Colonic mucosa (tissue), 4 donors: ENCODE measurements around the gene HIPK2. TPM values are rescaled to one million over a fixed set of nuclear protein-coding genes. Genes with fewer than 3 reads are reported as not detected.

ENCODE experiments used
- DNase-seq: peaks from one replicate; pipeline ENCODE4 v3.0.0-alpha.2; 2020
- H3K27ac ChIP-seq: fragments of 200-600 bp; one replicate; pipeline ENCODE4 v1.8.0; 2021
- H3K27me3 ChIP-seq: fragments of 200-600 bp; one replicate; pipeline ENCODE4 v1.8.0; 2021
- H3K36me3 ChIP-seq: fragments of 200-600 bp; one replicate; pipeline ENCODE4 v1.8.0; 2021
- H3K4me1 ChIP-seq: fragments of 200-600 bp; one replicate; pipeline ENCODE4 v1.8.0; 2021; ENCODE audit warnings: mild to moderate bottlenecking
- H3K4me3 ChIP-seq: fragments of 200-600 bp; one replicate; pipeline ENCODE4 v1.8.0; 2021
- H3K9ac ChIP-seq, 2 donors: one replicate each; pipeline ENCODE4 v1.7.0; 2013; ENCODE audit warnings: control low read depth in 2 of 2, low read depth in 2 of 2, low read length in 2 of 2
- H3K9me3 ChIP-seq: fragments of 200-600 bp; one replicate; pipeline ENCODE4 v1.8.0; 2021
- CTCF ChIP-seq: fragments of 200-600 bp; IDR thresholded peaks from one replicate; pipeline ENCODE4 v1.8.0; 2022; ENCODE audit warnings: antibody characterized with exemption, mild to moderate bottlenecking
- intact Hi-C: fragments of 100-400 bp; cut with DNase I; formaldehyde crosslinking; loops from one replicate; pipeline ENCODE4 v1.14.1; 2022
- total RNA-seq, 2 donors: library from RNA; stranded (reverse); fragmentation: NEBNext Ultra II Directional in 1 of 2; extraction: Animal tissue kit (Norgen Biotek cat#: 25700) in 1 of 2; gene quantifications; one replicate each; pipeline ENCODE4 v1.2.1, GENCODE V29; 2021
- donor health status: healthy.
- donor health status: DM: no; HTN: no; CAD: no.
- donor health status: DM: no; HTN: no; CAD: no.

The HIPK2 gene
- total RNA-seq, 2 donors from 2014 or later, result 25.3 to 28.4 TPM

- H3K27ac ChIP-seq, result no peak overlapping the region
- H3K4me1 ChIP-seq, result peaks cover 14% of the 10 kb centered on the region
- intact Hi-C loops, result loop anchor here (10.0 kb wide), 1 partner anchor 130 kb away; no protein-coding TSS in a partner anchor
- no peak for DNase-seq
- TF ChIP-seq CTCF, result no peak
- H3K4me3 ChIP-seq, result no peak overlapping the region
- no peaks in the 10 kb centered on the region for H3K9me3 ChIP-seq
- H3K27me3 ChIP-seq, result no peaks in the 10 kb centered on the region
- no peak overlapping the region for H3K9ac ChIP-seq
- no peaks in the 10 kb centered on the region for H3K36me3 ChIP-seq
Observed at GRCh38 chr7:139774376-139774775, 3.4 kb downstream of the HIPK2 start.

GRCh38 chr7:139773371-139773770 lies 4.4 kb downstream of the HIPK2 start:
- DNase-seq, result no peak
- no peaks in the 10 kb centered on the region for H3K9me3 ChIP-seq
- H3K4me3 ChIP-seq, result no peak overlapping the region
- intact Hi-C loops, result loop anchor here (10.0 kb wide), 1 partner anchor 129 kb away; no protein-coding TSS in a partner anchor
- no peak for TF ChIP-seq CTCF
- H3K36me3 ChIP-seq, result no peaks in the 10 kb centered on the region
- H3K27me3 ChIP-seq, result no peaks in the 10 kb centered on the region
- no peak overlapping the region for H3K9ac ChIP-seq
- peaks cover 9% of the 10 kb centered on the region for H3K4me1 ChIP-seq
- no peak overlapping the region for H3K27ac ChIP-seq

- intact Hi-C loops, result loop anchor here (10.0 kb wide), 1 partner anchor 128 kb away; no protein-coding TSS in a partner anchor
- TF ChIP-seq CTCF, result no peak
- DNase-seq, result no peak
- no peak overlapping the region for H3K27ac ChIP-seq
- no peaks in the 10 kb centered on the region for H3K9me3 ChIP-seq
- no peaks in the 10 kb centered on the region for H3K27me3 ChIP-seq
- H3K4me3 ChIP-seq, result no peak overlapping the region
- peaks cover 9% of the 10 kb centered on the region for H3K4me1 ChIP-seq
- H3K9ac ChIP-seq, result no peak overlapping the region
- H3K36me3 ChIP-seq, result no peaks in the 10 kb centered on the region
Observed at GRCh38 chr7:139772873-139773272, 4.9 kb downstream of the HIPK2 start.

GRCh38 chr7:139772115-139772514 lies 5.7 kb downstream of the HIPK2 start:
- Histone ChIP-seq H3K4me3 (no peak overlapping the region), H3K9me3 (no peaks in the 10 kb centered on the region), H3K9ac (no peak overlapping the region), H3K27me3 (no peaks in the 10 kb centered on the region), H3K27ac (no peak overlapping the region), H3K36me3 (no peaks in the 10 kb centered on the region), H3K4me1 (peaks cover 9% of the 10 kb centered on the region)
- intact Hi-C loops, result loop anchor here (10.0 kb wide), 1 partner anchor 127 kb away; no protein-coding TSS in a partner anchor
- no peak for DNase-seq
- no peak for TF ChIP-seq CTCF

GRCh38 chr7:139771001-139771956 lies 6.5 kb downstream of the HIPK2 start:
- H3K9me3 ChIP-seq, result no peaks in the 10 kb centered on the region
- H3K27ac ChIP-seq, result no peak overlapping the region
- intact Hi-C loops, result loop anchor here (10.0 kb wide), 1 partner anchor 126 kb away; no protein-coding TSS in a partner anchor
- H3K9ac ChIP-seq, result no peak overlapping the region
- peaks cover 9% of the 10 kb centered on the region for H3K4me1 ChIP-seq
- DNase-seq, result no peak
- no peak overlapping the region for H3K4me3 ChIP-seq
- TF ChIP-seq CTCF, result no peak
- no peaks in the 10 kb centered on the region for H3K36me3 ChIP-seq
- no peaks in the 10 kb centered on the region for H3K27me3 ChIP-seq
